GM19468 (cell line): ENCODE data around the gene NARS2.
"Not testable (repeated sequence)": the region's sequence is repeated elsewhere in the genome, so short reads cannot be mapped to it uniquely, and the experiment has no call there.

Experiments used
- ATAC-seq: cut with Tn5 transposase; IDR thresholded peaks from one replicate; pipeline ENCODE4 v1.9.1; 2021; ENCODE audit warnings: mild to moderate bottlenecking, moderate library complexity, moderate number of reproducible peaks; ENCODE audit not compliant: unreplicated experiment; ENCODE audit errors: extremely low read depth

The NARS2 gene

DNA sequence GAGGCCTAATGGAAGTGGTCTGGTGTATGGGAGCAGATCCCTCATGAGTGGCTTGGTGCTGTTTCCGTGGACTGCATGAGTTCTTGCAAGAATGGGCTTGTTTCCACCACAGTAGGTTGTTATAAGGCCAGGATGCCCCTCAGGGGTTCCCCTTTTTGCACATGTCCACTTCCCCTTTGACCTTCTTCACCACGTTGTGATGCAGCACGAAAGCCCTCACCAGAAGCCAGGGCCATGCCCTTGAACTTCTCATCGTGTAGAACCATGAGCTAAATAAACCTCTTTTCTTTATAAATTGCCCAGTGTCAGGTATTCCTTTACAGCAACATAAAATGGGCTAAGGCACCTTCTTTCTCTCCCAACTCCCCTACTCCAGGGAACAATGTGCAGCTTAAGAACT, 2.8 kb upstream of the NARS2 start:
- no peak for ATAC-seq

DNA sequence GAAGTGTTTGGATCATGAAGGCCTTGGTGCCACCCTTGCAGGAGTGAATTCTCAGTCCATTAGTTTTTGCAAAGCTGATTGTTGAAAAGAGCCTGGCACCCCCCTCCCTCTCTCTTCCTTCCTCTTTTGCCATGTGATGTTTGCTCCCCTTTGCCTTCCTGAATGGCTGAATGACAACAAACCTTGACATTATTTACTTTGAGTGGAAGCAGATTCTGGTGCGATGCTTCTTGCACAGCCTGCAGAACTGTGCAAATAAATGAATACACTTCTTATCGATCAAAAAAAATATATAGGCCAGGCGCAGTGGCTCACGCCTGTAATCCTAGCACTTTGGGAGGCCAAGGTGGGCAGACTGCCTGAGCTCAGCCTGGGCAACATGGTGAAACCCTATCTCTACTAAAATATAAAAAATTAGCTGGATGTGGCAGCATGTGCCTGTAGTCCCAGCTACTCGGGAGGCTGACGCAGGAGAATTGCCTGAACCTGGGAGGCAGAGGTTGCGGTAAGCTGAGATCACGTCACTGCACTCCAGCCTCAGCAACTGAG, 2.0 kb upstream of the NARS2 start:
- ATAC-seq, result no peak

DNA sequence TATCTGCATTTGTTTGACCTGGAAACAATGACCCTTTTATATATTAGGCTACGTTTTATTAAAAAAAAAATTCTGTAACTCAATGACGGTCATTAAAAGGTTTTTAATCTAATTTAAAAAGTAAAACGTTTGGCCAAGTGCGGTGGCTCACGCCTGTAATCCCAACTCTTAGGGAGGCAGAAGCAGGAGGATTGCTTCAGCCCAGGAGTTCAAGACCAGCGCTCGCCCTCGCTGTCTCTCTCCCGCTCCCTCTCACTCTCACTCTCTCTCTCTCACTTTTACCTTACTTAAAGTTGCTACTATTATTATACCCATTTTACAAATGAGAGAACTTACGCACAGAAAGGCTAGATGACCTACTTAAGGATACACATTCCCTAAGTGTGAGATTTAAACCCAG, 814 bp upstream of the NARS2 start:
- no peak for ATAC-seq

DNA sequence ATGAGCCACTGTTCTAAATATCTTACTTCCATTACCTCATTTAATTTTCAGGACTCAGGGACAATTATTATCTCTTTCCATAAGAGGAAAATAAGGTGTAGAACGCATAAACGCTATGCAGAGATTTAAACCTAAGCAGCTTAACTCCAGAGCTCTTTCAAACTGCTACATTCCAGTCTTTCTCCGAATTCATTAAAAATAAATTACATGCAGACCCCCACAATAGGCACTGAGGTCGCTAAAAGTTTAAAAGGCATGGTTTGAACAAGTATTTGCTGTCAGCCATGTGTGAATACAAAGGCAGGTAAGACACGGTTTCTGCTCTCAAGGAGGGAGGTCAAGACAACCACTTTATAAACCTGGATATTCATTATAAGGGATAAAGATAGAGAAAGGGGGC, 983 bp downstream of the NARS2 start:
- ATAC-seq, result no peak

DNA sequence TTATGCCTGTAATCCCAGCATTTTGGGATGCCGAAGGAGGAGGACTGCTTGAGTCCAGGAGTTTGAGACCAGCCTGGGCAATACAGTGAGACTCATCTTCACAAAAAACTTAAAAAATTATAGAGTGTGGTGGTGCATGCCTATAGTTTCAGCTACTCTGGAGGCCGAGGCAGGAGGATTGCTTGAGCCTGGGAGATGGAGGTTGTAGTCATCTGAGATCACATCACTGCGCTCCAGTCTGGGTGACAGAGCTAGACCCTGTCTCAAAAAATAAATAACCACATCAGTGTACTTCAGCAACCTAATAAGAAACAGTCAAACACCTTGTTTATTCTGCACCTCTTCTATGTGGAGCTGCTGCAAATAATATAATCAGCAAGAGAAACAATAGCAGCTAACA, 1.4 kb downstream of the NARS2 start:
- no peak for ATAC-seq

DNA sequence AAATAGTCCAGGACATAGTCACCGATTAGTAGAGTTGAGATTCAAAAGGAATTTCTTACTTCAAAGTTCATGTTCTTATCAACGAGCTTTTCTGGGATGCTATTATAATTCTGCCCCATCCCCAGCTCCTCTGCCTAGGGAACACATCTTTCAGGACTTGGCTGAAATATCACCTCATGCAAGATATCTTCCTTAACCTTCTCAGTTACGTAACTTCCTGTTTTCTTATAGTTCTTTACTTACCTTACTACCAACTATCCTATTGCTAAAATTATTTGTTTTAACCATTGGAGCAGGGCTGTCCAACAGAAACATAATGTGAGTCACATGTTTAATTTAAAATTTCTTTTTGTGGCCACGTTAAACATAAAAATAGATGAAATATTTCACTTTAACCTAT, 2.3 kb downstream of the NARS2 start:
- ATAC-seq, result no peak

DNA sequence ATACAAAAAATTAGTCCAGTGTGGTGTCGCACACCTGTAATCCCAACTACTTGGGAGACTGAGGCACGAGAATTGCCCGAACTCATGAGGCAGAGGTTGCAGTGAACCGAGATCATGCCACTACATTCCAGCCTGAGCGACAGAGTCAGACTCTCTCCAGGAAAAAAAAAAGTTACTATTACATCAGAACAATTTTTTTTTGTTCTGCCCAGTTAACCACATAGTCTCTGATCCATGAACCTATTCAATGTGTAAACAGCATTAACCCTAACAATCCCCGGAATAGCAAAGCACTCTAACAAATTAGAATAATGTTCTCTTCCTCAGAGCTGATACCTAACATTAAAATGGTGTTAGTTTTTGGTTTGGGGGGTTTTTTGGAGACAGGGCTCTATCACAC, 4.6 kb downstream of the NARS2 start:
- ATAC-seq, result no peak

DNA sequence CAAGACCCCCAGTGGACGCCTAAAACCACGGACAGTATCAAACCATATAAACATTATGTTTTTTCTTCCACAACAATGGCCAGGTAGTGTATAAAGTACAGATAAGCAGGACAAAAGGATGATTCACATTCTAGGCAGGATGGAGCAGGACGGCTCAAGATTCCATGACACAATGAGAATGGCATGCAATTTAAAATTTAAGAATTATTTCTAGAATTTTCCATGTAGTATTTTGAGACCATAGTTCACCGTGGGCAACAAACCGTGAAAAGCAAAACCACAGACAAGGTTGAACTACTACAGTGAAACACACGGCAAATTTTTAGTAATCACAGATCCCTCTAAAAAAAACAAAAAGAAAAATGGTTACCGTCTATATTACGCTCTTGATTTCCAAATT, 7.5 kb downstream of the NARS2 start:
- no peak for ATAC-seq

DNA sequence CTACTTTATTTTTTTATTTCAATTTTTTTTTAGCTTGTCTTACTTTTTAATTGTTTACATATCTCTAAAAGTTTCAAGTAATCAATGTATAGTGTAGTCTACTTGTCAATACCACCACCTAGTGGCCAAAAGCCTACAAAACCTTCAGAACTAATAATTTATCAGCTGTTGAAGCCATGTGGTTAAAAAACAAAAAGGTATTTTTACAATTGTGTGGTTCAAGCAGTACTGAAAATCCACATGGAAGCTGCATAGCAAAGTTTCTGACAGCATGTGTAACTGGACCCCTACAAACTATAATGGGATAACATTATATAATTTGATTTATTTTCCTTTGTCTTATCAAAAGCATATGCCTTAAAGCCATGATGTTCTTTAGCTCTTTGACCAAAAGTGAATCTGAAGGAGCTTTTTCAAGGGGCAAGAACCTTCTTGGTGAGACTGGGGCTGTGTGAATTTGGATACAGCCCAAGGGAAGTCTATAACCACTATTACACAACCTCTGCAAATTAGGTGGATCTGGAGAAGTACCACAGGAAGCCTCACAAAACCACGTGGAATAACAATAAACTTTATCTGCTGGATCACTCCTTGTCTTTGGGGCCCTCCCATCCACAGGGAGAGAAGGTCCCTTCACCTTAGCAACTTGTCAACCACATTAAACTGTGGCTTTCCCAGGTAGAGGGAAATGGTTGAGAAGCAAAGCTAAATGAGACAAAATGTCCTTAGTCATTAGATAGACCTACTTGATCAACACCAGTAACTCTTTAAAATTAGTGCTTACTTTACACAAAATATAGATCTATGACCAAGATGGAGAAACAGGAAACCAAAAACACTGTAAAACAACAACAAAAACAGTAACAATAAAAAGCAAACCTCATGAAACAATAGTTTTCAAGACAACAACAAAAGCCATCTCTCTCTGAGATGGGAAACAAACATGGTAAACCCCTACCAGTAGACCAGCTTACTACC, 9.9 kb downstream of the NARS2 start:
- ATAC-seq, result no peak

DNA sequence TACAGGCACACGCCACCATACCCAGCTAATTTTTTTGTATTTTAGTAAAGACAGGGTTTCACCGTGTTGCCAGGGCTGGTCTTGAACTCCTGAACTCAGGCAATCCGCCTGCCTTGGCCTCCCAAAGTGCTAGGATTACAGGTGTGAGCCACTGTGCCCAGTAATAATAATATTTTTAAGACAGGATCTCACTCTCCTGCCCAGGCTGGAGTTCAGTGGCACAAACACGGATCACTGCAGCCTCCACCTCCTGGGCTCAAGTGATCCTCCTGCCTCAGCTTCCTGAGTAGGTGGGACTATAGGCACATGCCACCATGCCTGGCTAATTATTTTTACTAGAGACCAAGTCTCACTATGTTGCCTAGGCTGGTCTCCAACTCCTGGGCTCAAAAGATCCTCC, 10.6 kb downstream of the NARS2 start:
- not testable (repeated sequence) for ATAC-seq

DNA sequence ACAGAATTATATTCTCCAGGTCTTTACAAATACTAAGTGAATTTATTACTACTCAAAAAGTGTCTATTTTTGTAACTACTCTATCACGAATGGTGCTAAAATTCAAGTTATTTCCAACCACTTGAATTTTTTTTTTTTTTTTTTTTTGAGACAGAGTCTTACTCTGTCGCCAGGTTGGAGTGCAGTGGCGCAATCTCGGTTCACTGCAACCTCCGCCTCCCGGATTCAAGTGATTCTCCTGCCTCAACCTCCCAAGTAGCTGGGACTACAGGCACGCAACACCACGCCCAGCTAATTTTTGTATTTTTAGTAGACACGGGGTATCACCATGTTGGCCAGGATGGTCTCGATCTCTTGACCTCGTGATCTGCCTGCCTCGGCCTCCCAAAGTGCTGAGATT, 11.6 kb downstream of the NARS2 start:
- ATAC-seq, result not testable (repeated sequence)

DNA sequence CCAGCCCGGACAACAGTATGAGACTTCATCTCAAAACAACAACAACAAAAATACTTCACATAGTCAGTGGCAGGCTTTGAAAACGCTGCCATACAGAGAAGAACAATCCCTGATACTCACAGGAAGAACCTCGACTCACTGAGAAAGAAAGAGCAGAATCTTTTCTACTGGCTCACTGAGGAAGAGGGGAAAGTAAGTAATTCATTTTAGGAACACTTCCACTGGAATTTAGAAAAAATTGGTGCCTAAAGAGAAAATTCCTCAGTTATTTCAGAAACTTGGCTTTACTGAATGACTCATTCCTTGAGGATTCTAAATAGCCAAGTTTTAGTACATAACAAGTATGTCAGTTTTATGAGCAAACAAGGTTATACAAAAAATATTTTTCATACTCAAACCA, 12.3 kb downstream of the NARS2 start:
- no peak for ATAC-seq

DNA sequence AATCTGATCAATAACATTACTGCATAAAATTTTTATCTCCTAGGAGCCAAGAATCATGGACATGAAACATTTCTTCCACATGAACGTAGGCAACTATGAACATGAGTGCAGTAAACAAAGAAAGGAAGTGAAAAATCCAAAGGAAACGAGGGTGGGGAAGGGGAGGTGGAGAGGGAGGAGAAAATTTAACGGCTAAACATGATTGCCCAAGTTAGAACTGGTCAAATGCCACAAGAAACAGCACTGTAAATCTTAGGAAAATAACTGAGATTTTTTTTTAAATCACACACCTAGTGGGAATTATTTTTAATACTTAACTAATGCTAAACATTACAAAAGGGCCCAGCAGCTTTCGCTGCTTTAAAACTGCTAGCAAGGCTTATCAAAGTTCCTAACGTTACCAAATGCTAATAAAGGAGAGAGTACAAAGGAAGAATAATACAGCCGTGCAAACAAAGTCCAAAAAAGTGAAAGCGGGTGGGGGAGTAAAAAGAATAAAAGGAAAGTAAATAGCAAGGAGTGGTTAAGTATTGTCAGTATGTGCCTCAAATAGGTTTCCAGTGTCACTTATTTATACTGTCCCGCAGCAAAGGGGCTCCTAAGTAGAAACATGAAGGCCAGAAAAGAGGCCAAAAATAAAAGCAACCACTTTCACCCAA, 13.7 kb downstream of the NARS2 start:
- ATAC-seq, result no peak

DNA sequence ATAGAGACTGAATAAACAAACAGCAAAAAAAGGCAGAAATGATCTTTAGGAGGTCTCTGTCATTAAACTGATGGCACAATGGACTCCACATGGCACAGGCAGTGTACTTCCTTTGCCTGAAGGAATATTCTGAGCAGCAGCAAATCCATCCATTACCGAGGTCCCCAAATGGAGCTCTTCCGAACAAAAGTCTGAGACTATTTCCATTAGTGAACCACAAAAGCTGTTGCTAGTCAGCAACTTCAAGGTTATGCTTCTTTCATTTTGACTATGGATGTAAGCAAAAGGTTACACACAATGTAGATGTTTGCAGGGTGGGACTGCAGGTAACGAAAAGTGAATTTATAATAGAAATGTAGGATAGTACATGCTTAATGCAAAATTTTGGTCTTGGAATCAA, 14.5 kb downstream of the NARS2 start:
- ATAC-seq, result no peak

DNA sequence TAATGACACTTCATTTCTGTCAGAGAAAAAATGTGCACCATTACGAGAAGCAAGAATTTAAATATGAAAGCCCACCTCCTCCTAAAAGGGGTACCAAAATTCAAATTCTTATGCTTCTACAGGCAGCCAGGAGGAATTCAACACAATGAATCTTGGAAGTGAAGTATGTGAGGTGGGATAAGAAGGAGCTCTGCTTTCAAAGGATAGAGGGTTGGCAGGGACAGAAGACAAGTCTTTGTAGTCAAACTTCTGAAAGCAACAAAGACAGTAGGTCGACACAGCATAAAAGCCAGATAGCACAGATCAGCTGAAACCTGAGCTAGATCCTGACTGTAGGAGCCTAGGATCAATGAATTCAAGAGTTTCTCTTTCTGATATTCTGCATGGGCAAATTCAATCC, 17.4 kb downstream of the NARS2 start:
- no peak for ATAC-seq

DNA sequence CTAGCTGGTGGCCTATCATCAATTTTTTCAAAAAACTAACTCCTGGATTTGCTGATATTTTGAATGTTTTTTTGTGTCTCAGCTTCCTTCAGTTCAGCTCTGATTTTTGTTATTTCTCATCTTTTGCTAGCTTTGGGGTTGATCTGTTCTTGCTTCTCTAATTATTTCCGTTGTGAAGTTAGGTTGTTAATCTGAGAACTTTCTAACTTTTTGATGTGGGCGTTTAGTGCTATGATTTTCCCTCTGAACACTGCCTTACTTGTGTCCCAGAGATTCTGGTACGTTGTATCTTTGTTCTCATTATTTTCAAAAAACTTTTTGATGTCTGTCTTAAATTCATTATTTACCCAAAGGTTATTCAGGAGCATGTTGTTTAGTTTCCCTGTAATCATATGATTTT, 19.1 kb downstream of the NARS2 start:
- no peak for ATAC-seq

DNA sequence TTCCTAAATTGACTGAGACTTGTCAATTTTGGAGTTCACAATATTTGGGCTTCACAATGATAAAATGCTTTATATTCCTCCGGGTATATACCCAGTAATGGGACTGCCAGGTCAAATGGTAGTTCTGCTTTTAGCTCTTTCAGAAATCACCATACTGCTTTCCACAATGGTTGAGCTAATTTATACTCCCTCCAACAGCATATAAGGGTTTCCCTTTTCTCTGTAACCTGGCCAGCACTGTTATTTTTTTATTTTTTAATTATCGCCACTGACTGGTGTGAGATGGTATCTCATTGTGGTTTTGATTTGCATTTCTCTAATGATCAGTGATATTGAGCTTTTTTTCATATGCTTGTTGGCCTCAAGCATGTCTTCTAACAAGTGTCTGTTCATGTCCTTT, 21.8 kb downstream of the NARS2 start:
- no peak for ATAC-seq

DNA sequence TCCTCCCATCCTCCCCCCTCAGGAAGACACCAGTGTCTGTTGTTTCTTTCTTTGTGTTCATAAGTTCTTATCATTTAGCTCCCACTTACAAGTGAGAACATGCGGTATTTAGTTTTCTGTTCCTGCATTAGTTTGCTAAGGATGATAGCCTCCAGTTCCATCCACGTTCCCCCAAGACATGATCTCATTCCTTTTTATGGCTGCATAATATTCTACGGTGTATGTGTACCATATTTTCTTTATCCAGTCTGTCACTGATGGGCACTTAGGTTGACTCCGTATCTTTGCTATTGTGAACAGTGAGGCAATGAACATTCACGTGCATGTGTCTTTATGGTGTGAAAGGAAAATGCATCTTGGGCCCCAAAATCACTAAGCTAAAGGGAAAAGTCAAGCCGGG, 22.5 kb downstream of the NARS2 start:
- not testable (repeated sequence) for ATAC-seq

DNA sequence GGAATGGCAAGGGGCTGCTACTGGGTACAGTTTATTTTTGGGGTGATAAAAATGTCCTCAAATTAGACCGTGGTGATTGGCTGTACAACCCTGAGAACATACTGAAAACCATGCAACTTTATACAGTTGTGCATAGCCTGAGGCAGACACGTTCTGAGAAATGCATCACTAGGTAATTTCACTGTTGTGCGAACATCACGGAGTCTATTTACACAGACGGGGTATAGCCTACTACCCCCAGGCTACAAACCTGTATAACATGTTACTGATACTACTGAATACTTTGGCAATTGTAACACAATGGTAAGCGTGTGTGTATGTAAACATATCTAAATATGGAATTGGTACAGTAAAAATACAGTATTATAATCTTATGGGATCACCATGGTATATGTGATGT, 23.6 kb downstream of the NARS2 start:
- ATAC-seq, result no peak

DNA sequence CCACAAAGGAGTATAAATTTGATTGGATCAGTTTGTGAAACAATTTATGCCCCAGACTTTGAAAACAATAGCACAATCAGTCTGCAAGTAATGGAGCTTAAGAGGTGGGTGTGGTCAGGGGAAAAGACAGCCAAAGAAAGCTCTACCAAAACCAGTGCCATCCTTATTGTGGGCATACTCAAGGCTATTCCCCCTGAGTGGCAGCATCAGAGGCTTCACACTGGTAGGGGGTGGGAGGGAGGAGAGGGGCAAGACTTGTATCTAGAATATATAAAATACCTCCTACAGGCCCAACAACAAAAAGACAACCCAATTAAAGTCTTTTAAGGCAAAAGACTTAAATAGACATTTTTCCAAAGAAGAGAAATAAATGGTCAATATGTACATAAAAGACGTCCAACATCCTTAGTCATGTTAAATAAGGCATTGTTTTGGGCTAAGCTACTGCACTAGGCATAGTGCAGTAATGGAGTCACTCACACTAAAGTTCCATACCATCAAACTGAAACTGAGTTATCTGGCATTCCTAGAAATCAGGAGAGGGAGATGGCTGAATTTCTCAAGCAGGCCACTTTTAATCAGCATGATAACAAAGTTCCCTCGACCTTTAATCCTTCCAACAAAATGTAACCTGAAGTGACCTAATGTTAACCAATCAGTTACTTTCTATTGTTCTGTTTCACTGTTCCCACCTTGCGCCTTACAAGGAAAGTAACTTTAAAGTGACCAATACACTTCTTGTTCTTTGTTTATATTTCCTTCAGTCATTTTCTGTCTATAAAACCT, 24.8 kb downstream of the NARS2 start:
- no peak for ATAC-seq
